ENCODE results near the gene SAFB.

SAFB gene

DNA sequence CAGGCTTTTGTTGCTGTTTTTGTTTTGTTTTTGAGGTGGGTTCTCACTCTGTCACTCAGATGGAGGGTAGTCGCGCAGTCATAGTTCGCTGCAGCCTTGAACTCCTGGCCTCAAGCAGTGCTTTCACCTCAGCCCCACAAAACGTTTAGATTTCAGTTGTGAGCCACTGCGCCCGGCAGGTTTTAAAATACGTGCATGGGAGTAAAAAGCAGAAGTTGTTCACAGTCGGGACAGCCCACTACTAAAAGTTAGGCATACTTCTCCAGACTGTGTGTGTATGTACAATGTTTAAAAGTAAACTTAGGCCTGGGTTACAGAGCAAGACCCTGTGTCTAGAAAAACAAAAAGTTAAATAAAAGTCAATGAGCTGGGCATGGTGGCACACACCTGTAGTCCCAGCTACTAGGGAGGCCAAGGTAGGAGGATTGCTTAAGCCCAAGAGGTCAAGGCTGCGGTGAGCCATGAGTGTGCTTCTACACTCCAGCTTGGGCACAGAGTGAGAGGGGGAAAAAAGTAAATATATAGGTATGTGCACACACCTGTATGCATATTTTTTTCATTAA is 6.1 kb downstream of the SAFB start:
- DNase-seq, result no peak

DNA sequence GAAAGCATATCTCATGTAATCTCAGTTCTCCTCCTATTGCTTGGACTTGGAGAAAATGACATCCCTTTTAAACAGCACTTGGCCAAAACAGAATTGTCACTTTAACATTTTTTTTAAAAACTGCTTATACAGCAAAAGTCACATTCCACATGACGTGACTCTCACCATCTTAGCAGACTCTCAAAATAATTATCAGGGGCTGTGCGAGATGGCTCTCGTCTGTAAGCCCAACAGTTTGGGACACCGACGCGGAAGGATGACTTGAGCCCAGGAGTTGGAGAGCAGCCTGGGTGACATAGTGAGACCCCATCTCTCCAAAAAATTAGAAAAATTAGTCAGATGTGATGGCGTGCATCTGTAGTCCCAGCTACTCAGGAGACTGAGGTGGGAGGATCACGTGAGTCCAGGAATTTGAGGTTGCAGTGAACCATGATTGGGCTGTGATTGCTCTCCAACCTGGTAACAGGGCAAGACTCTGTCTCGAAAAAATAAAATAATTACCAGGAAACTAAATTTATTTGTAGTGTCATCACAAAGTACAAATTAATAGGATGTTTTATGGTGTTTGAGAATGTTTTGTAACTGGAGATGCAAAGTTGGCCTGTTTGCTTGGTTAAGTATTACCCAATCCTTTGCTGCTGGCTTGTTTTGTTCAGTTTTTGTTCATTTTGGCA is 8.8 kb downstream of the SAFB start:
- no peak for DNase-seq

DNA sequence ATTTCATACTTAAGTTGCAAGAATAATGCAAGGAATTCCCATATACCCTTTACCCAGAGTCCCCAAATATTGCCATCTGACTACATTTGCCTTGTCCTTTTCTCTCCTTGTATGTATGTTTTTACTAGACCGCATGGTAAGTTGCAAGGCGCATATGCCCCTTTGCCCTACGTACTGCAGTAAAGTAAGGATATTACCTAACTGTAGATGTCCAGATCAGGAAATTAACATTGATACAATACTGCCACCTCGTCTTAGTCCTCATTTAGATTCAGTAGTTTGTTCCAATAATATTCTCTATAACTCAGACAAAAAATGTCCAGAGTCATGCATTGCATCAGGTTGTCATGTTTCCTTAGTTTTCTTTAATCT is 9.3 kb downstream of the SAFB start:
- no peak for DNase-seq

DNA sequence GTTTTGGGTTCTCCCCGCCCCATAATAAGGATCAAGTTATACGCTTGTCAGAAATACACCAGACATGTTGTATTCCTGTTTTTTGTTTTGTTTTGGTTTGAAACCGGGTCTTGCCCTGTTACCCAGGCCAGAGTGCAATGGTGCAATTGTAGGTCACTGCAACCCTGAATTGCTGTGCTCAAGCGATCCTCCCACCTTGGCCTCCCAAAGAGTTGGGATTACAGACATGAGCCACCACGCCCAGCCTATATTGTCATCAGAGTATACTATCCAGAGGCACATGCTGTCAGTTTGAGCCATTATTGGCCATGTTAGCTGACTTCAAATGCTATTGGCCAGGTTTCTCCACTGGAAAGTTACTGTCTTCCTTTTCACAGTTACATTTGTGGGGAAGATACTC is 9.8 kb downstream of the SAFB start:
- no peak for DNase-seq

DNA sequence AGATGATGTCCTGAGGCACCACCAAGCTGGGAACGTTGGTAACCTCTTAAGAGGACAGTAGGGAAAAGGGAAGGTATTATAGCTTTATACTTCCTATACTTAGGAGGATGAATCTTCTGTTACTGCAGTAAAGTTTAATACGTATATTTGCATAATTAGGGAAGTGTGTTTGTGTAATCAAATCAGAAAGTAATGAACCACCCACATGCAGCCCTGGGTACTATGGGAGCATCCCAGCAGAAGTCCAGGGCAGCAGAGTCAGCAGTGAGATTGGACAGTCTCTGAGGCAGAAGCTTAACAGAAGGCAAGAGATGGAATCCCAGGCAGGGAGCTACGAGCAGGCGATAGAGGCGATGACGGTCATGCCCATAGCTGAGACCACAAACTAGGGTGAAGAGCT is 12.5 kb downstream of the SAFB start:
- no peak for DNase-seq

DNA sequence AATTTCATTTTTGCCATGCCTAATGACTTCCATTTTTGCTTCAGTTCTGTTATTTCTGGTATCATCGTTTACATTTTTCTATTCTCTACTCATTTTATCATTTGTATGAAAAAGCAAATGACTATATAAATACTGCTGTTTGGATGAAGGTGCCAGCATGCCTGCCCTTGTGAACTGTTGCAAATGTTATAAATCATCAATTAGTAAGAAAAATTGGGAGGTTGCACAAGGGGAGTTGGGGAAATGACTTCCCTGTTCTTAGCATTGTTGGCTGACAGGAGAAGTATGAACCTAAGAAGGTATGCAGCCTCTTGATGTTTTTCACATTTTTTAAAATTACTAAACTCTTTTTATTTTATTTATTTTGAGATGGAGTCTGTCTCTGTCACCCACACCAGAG is 15.1 kb downstream of the SAFB start:
- no peak for DNase-seq

DNA sequence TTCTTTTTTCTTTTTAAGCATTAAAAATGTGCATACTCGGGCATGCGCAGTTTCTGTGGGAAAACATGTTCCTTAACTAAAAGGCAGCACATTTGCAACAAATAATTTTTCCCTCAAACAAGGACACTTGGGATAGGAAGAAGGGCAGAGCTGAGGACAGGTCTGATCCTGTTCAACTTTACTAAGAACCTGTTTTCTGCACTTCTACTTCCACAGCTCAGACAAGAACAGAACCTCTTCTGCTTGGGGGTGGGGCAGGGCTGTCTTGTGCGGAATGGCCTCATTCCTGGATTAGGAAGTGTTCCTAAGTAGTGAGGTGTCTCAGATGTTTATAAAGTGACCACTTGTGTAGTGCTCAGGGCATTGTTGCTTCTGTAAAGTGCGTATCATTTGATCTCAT is 18.3 kb downstream of the SAFB start:
- DNase-seq, result no peak

DNA sequence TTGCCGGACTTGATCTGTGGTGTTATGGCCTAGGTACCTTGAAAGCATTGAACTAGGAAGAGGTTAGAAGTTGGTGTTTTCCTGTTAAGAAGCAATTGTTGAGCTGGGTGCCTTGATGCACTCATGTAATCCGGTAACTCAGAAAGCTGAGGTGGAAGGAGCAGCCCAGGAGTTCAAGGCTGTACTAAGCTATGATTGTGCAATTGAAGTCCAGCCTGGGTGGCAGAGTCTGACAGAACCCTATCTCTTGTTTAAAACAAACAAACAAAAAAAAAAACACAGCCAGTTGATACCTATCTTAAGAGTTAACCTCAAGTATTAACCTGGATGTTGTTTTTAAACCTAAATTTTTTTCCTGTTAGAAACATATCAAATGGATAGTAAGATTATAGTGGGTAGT is 19.3 kb downstream of the SAFB start:
- DNase-seq, result no peak

DNA sequence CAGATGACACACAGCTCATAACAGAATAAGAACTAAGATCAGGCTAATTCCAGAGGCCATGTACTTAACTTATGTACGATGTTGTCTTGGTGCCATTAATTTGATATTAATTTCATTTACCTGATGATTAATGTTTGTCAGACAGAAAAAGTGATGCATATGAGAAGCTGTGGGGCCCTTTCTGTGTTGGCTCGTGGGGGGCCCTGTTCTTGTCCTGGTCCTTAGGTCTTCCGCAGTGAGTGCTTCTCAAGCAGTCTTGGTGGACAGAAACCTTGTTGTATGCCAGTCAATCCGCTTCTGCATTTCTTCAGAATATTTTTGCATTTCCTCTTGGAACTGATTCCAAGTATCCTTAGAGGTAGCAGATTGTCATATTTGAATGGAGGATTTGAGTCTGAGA is 20.2 kb downstream of the SAFB start:
- no peak for DNase-seq

DNA sequence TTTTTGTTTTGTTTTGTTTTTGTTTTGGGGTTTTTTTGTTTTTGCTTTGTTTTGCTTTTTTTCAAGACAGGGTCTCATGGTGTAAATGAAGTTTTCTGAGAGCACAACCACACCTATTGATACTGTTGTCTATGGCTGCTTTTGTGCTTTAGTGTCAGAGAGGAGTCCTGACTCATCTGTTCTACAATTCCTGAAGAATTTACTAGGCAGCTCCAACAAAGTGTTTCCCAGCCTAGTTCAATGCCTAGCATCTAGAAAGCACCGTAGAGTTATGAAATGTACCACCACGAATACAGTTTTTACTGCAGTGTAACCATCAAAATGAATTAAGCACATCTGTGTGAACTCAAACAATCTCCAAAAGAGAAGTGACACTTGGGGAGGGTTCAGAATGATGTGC is 21.2 kb downstream of the SAFB start:
- no peak for DNase-seq

DNA sequence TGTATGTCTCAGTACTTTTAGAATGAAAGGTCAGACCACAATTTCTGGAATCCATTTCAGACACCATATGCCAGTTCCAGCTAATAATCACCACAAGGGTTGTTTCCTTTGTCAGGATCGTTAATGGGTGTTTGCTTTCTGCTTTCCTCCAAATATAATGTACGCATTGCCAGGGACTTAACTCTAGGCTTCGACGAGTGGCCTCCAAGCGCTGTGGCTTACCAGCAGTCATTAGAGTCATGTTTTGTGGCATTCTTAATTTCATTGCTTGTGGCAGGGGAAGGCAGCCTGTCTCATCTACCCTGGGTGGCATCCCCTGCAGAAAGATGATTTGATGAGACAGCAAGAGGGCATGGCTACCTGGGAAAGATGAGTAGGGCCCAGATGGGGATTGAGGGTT is 22.5 kb downstream of the SAFB start:
- DNase-seq, result no peak

DNA sequence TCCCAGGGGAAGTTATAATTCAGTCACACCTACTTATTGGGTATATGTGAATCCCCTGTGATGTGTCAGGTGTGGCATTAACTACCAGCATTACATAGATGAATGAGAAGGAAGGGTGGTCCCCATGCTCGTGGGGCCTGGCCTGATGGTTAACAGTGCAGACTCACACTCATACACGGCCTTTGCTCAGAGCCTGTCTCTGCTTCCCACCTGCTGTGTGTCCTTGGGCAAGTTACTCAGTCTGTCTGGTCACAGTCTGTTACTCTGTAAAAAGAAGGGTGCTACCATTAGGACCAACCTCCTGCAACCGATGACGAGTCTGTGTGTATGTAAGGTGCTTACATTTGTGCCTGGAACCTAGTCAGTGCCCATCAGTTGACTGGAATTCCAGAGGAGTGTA is 23.8 kb downstream of the SAFB start:
- no peak for DNase-seq

DNA sequence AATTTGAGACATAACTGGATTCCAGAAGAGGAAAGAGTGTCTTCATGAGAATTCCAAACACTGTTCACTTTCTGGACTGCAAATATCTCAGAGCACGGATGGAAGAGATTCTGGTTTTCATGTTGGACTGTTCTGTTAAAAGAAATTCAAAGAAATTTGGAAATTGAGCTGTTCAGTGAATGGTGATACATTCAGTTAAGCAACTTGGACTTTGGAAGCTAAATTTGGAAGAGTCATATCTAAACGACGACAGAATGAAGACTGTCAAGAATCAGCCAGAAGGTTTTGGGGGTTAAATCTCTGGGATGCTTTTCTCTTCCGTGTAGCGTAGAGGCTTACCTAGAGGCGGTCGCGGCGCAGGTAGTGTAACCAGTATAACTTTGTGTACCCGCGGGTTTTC is 25.6 kb downstream of the SAFB start:
- DNase-seq, result no peak

DNA sequence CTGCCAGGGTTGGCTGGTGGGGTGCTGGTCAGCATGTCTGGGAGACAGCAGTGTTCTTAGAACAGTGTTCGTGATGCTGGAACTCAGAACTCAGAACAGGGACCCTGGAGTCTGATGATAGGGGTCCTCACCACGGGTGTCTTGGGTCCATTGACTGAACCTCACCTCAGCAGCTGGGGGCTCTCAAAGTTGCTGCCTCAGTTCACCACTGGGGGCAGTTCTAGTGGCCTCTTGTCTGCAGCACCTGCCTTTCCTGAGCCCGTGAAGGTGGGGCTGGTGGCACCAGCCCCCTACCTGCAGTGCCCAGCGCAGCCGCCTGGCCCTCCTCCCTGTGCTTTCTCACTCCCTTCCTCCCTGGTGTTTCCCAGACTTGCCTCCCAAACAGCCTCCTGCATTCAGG is 28.5 kb downstream of the SAFB start:
- DNase-seq, result no peak

DNA sequence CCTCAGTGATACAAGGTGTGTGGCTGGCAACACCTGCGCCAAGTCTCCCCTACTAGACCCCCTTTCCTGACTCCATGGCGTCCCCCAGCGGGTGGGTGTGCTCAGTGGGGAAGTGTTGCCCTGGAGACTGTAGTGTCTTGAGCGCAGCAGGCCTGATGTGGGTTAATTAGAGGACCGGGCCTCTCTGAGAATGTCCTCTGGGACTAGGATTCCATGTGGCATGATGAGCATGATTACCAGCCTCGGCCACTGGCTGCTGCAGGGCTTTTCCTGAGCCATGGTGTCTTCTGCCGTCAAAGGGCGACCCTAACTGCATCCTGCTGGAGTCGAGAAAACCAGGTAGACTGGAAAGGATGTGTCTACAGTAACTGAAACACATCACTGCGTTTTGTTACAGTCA is 29.4 kb downstream of the SAFB start:
- no peak for DNase-seq

DNA sequence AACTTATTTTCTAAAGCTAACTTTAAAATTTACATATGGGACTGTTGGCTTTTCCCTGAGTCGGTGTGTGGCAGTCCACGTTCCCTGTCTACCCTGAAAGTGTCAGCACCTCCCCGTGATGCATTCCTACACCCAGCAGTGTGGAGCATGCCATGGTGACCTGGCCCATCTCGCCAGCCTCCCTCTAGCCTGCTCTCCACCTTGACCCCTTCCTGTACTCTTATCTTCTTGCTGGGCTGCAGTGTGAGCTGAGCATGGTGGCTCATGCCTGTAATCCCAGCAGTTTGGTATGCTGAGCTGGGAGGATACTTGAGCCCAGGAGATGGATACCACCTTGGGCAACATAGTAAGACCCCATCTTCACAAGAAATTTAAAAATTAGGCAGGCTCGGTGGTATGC is 32.0 kb downstream of the SAFB start:
- DNase-seq, result no peak

DNA sequence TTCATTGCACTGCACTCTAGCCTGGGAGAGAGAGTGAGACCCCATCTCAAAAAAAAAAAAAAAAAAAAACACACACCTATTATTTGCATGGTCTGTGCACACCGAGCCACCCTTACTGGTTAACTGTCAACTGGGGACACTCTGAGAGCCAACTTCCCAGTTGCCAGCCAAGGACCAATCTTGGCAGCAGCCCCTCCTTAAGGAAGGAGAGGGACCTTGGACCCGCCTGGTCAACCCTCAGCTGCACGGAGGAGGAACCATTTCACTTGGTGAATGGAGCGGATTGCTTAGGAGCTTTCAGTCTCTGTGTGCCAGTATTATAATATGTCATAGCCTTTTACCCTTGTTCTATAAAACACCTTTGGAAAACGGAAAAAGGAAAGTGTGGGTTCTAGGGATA is 32.5 kb downstream of the SAFB start:
- no peak for DNase-seq

DNA sequence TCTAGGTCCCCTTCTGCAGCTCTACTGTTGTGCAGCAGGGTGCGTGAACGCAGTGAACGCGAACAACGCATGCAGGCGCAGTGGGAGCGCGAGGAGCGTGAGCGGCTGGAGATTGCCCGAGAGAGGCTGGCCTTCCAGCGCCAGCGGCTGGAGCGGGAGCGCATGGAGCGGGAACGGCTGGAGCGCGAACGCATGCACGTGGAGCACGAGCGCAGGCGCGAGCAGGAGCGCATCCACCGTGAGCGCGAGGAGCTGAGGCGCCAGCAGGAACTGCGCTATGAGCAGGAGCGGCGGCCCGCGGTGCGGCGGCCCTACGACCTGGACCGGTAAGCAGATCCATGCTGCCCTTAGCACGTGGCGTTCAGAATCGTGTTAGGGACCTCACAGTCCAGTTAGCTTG is 38.6 kb downstream of the SAFB start:
- no peak for DNase-seq

DNA sequence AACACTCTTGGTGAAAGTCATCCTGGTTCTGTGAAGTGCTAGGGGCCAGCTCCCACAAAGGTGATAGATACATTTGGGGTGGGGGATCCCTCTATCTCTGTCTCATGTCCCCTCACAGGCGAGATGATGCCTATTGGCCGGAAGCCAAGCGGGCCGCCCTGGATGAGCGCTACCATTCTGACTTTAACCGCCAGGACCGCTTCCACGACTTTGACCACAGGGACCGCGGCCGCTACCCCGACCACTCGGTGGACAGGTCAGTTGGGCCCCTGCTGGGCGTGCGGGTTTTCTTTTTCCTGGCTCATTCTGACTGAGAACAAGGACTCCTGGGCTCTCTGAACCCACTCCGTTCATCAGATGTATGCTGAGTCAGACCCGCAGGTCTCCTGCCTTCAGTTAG is 41.0 kb downstream of the SAFB start:
- DNase-seq, result no peak

DNA sequence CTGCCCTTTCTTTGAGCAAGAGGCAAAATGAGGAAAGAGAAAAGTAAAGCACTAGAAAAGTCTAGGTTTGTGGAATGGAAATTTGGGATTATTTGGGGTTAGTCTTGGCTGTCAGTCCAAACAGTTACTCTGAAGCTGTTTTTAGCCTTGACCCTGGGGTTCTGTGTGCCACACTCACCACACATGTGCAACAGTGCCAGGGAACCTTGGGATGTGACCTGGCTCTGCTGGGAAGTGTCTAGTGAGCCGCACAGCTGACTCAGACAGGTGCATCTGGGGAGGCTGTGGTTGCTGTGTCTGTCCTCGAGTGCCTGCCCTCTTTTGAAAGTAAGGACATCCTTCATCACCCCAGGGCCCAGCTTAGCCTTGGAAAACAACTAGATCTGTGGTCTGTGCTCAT is 41.6 kb downstream of the SAFB start:
- no peak for DNase-seq

DNA sequence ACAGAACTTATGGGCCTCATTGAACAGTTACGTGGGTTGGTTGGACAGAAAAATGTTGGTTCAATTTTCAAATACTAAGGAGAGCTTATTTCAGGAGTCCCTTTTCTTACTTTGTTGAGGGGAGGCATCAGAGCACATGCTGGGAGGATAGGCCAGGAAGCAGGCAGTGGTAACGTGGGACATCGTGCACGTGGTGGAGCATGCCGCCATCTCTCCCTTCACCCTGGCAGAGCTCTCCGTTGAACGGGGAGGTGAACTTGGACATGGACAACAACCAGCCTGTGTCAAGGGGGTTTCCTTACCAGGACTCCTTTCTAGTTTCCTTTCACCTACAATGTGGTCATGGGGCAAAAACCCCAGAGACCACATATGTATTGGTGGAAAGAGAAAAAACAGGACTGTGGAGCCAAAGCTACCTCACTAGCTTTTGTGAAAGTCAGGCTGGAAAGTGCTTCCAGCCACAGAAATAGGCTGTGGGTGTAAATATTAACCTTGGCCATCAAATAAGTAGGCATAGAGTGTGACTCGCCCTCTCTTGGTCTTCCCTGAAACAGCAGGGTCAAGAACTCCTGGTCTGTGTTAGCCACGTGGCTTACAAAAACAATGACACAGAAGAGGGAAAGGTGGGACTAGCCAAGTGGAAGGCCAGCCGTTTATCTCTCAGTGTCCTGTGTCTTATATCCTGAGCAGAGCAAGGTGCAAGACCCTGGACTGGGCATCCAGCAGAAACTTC is 43.1 kb downstream of the SAFB start:
- DNase-seq, result no peak

DNA sequence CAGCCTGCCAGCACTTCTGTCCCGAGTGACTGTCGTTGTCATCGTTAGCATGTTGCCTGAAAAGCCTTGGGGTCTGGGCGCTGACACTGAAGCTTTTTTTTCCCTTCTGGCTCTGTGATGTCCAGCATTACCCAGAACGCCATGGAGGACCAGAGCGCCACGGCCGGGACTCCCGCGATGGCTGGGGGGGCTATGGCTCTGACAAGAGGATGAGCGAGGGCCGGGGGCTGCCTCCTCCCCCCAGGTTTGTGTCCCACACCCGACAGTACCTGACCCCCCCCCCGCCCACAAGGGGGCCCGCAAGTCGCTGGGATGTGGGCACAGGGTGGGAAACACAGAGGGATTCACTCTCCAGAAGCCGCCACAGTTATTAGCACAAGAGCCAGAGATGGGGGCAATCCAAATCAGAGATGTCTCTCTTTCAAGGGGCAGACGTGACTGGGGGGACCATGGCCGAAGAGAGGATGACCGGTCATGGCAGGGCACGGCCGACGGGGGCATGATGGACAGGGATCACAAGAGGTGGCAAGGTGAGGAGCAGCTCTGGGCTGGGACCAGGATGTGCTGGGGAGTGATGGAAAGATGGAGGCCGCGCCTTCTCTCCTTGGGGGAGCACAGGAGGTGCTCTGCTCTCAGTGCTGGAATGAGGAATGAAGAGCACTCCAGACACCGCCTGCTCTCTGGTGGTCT is 44.2 kb downstream of the SAFB start:
- no peak for DNase-seq

DNA sequence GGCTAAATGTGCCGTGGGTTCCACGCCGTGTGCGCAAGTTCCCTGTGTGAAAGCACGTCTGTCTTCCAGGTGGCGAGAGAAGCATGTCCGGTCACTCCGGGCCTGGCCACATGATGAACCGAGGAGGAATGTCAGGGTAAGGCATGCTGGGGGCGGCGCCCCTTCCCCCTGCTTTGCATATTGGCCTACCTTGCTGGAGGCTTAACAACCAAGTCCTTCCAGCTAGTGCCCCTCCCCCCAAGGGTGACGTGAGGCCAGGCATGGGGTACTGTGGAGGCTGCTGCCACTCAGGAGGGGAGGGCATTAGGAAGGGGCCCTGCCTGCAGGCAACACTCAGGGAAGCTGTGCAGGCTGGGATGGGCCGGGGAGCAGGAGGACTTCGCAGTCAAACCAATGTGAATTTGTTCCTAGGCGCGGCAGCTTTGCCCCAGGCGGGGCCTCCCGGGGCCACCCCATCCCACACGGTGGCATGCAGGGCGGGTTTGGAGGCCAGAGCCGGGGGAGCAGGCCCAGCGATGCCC is 44.9 kb downstream of the SAFB start:
- no peak for DNase-seq

DNA sequence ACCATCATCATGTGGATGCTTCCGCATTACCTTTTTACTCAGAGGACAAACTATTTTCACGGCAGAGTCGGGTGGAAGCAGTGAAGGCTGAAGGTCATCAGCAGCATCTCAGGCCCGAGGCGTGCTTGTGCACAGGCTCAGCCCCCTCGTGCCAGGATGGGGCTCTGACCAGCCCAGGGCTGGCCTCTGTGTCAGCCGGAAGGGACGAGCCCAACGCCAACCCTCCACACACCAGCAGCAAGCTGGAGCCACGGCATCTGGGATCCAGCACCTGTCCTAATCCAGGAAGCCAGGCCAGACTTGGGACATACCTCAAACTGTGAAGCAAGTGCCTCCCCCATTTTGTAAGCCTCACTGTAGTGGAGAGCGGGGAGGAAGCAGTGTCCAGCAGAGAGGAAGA is 46.3 kb downstream of the SAFB start:
- DNase-seq, result no peak
